ENCODE data around the gene PALLD.

GRCh38 chr4:168784786-168785461, 288.1 kb downstream of the PALLD start:
- TF ChIP-seq ZNF560 (tag by site-specific recombination; IDR thresholded peaks at IDR 0.05; ENCODE audit: borderline replicate concordance) (no peak), ZSCAN18 (tag by site-specific recombination; IDR thresholded peaks at IDR 0.05) (no peak), ZNF211 (tag by site-specific recombination; IDR thresholded peaks at IDR 0.05; ENCODE audit: low read depth) (no peak), ZNF654 (tag by site-specific recombination; IDR thresholded peaks at IDR 0.05; ENCODE audit: low read depth) (no peak), MZF1 (tag by site-specific recombination; IDR thresholded peaks at IDR 0.05; ENCODE audit: borderline replicate concordance) (no peak), ZNF274 (IDR thresholded peaks at IDR 0.05; ENCODE audit: low read length) (no peak), ZNF274 (tag by site-specific recombination; IDR thresholded peaks at IDR 0.05; ENCODE audit: borderline replicate concordance) (no peak), ZNF362 (tag by site-specific recombination; IDR thresholded peaks at IDR 0.05) (no peak), KLF16 (tag by site-specific recombination; IDR thresholded peaks at IDR 0.05) (no peak), CTCF (tag by site-specific recombination; IDR thresholded peaks at IDR 0.05) (no peak), YY1 (tag by site-specific recombination; IDR thresholded peaks at IDR 0.05) (no peak)

Measured in HEK293 (cell line).